Colonic mucosa (tissue), 4 donors: Measurements from ENCODE around the gene PER2. TPM values are rescaled to one million over a fixed set of nuclear protein-coding genes. Genes with fewer than 3 reads are reported as not detected.

ENCODE experiments used
- DNase-seq: peaks from one replicate; pipeline ENCODE4 v3.0.0-alpha.2; 2020
- H3K27ac ChIP-seq: fragments of 200-600 bp; one replicate; pipeline ENCODE4 v1.8.0; 2021
- H3K27me3 ChIP-seq: fragments of 200-600 bp; one replicate; pipeline ENCODE4 v1.8.0; 2021
- H3K36me3 ChIP-seq: fragments of 200-600 bp; one replicate; pipeline ENCODE4 v1.8.0; 2021
- H3K4me1 ChIP-seq: fragments of 200-600 bp; one replicate; pipeline ENCODE4 v1.8.0; 2021; ENCODE audit warnings: mild to moderate bottlenecking
- H3K4me3 ChIP-seq: fragments of 200-600 bp; one replicate; pipeline ENCODE4 v1.8.0; 2021
- H3K9ac ChIP-seq, 2 donors: one replicate each; pipeline ENCODE4 v1.7.0; 2013; ENCODE audit warnings: control low read depth in 2 of 2, low read depth in 2 of 2, low read length in 2 of 2
- H3K9me3 ChIP-seq: fragments of 200-600 bp; one replicate; pipeline ENCODE4 v1.8.0; 2021
- intact Hi-C: fragments of 100-400 bp; cut with DNase I; formaldehyde crosslinking; loops from one replicate; pipeline ENCODE4 v1.14.1; 2022
- total RNA-seq, 2 donors: library from RNA; stranded (reverse); fragmentation: NEBNext Ultra II Directional in 1 of 2; extraction: Animal tissue kit (Norgen Biotek cat#: 25700) in 1 of 2; gene quantifications; one replicate each; pipeline ENCODE4 v1.2.1, GENCODE V29; 2021
- TF ChIP-seq, protein P1 (sequence below): fragments of 200-600 bp; IDR thresholded peaks from one replicate; pipeline ENCODE4 v1.8.0; 2022; ENCODE audit warnings: antibody characterized with exemption, mild to moderate bottlenecking
- donor health status: healthy.
- donor health status: DM: no; HTN: no; CAD: no.
- donor health status: DM: no; HTN: no; CAD: no.

PER2 gene
- total RNA-seq, 2 donors from 2014 or later, result 22.1 to 29.2 TPM

DNA sequence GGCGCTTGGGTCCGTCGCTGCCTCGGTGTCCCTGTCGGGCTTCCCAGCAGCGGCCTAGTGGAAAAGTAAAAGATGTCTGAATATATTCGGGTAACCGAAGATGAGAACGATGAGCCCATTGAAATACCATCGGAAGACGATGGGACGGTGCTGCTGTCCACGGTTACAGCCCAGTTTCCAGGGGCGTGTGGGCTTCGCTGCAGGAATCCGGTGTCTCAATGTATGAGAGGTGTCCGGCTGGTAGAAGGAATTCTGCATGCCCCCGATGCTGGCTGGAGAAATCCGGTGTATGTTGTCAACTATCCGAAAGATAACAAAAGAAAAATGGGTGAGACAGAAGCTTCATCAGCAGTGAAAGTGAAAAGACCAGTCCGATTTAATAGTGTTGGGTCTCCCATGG is 56.6 kb downstream of the PER2 start:
- no peaks in the 10 kb centered on the region for H3K27me3 ChIP-seq
- no peak overlapping the region for H3K4me3 ChIP-seq
- no peak for DNase-seq
- intact Hi-C loops, result no loop called here
- H3K4me1 ChIP-seq, result no peaks in the 10 kb centered on the region
- no peak overlapping the region for H3K9ac ChIP-seq
- no peaks in the 10 kb centered on the region for H3K9me3 ChIP-seq
- no peaks in the 10 kb centered on the region for H3K36me3 ChIP-seq
- no peak overlapping the region for H3K27ac ChIP-seq
- TF ChIP-seq, protein P1, sequence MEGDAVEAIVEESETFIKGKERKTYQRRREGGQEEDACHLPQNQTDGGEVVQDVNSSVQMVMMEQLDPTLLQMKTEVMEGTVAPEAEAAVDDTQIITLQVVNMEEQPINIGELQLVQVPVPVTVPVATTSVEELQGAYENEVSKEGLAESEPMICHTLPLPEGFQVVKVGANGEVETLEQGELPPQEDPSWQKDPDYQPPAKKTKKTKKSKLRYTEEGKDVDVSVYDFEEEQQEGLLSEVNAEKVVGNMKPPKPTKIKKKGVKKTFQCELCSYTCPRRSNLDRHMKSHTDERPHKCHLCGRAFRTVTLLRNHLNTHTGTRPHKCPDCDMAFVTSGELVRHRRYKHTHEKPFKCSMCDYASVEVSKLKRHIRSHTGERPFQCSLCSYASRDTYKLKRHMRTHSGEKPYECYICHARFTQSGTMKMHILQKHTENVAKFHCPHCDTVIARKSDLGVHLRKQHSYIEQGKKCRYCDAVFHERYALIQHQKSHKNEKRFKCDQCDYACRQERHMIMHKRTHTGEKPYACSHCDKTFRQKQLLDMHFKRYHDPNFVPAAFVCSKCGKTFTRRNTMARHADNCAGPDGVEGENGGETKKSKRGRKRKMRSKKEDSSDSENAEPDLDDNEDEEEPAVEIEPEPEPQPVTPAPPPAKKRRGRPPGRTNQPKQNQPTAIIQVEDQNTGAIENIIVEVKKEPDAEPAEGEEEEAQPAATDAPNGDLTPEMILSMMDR, result no peak

DNA sequence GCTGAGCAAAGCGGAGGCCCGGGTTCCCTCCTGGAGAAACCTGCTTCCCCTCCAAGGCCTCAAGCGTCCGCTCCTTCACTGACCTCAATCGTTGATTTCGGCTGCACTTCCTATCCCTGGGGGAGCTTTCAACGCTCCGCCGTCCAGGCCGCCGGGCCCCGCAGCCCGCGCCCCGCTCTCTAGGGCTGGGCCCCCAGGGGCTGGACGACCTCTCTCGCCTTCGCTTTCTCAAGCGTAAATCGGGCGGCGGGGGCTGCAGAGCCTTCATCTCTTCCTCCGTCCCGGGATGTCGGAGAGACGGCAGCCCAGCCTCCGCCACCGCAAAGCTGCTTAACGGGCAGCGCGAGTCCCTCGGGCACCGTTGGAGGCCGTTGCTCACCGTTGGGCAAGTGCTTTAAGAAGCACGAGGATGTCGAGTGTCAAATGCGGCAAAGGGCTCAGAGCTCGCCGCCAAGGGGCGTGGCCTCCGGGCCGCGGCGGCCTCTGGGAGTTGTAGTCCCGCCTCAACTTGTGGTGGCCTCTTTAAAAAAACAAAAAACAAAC is 57.1 kb downstream of the PER2 start:
- Histone ChIP-seq H3K9ac (peak overlapping the region in 1 of 2 donors; percentile 46), H3K27ac (no peak overlapping the region), H3K4me1 (no peaks in the 10 kb centered on the region), H3K36me3 (no peaks in the 10 kb centered on the region), H3K9me3 (no peaks in the 10 kb centered on the region), H3K4me3 (peak overlapping the region; percentile 14), H3K27me3 (no peaks in the 10 kb centered on the region)
- peak; percentile 76 for DNase-seq
- intact Hi-C loops, result no loop called here
- TF ChIP-seq, protein P1, result no peak

DNA sequence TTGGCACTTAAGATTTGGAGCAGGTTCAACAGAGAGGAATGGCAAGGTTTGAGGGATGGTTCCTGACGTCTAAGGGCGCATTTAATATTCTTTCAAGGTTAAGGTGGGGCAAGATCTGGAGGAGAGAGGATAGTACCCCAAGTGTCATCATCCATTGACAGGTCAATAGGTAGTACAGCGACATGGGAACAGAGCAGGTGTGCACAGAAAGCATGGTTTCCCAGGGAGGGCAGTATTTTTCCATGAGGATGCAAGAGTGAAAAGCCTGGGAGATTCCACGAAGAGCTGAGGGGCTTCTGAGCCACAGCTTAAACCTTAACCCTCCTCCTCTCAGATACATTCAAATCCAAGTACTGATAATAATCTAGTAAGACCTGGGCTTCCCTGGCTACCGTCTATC is 57.7 kb downstream of the PER2 start:
- no peak overlapping the region for H3K4me3 ChIP-seq

DNA sequence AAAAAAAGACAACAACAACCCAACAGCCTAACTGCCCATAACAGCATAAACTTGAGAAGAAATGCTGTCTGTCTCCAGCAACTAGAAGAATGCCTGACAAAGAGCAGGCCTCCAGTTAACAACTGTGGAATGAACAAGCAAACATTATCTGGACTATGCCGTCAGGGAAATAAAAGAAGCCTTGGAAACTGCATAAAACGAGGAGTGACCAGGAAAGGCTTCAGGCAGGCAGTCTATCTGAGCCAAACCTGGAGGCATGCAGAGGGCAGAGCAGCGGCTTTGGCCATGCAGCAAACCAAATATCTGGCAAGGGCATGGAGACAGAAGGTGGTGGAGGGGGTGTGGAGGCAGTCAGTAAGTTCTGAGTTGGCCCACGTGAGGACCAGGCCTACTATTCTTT is 59.7 kb downstream of the PER2 start:
- Histone ChIP-seq H3K27me3 (no peaks in the 10 kb centered on the region), H3K36me3 (no peaks in the 10 kb centered on the region), H3K9ac (peak overlapping the region in 1 of 2 donors; percentile 51), H3K9me3 (no peaks in the 10 kb centered on the region), H3K27ac (no peak overlapping the region), H3K4me1 (no peaks in the 10 kb centered on the region), H3K4me3 (no peak overlapping the region)
- no peak for DNase-seq
- TF ChIP-seq, protein P1, result no peak
- intact Hi-C loops, result no loop called here

More for the DNA sequence above, 57.7 kb downstream of the PER2 start:
- TF ChIP-seq, protein P1, result no peak
- intact Hi-C loops, result no loop called here
- H3K4me1 ChIP-seq, result no peaks in the 10 kb centered on the region
- no peaks in the 10 kb centered on the region for H3K27me3 ChIP-seq
- H3K9ac ChIP-seq, result peak overlapping the region in 1 of 2 donors; percentile 12
- H3K27ac ChIP-seq, result no peak overlapping the region
- no peaks in the 10 kb centered on the region for H3K9me3 ChIP-seq
- no peak for DNase-seq
- H3K36me3 ChIP-seq, result no peaks in the 10 kb centered on the region

DNA sequence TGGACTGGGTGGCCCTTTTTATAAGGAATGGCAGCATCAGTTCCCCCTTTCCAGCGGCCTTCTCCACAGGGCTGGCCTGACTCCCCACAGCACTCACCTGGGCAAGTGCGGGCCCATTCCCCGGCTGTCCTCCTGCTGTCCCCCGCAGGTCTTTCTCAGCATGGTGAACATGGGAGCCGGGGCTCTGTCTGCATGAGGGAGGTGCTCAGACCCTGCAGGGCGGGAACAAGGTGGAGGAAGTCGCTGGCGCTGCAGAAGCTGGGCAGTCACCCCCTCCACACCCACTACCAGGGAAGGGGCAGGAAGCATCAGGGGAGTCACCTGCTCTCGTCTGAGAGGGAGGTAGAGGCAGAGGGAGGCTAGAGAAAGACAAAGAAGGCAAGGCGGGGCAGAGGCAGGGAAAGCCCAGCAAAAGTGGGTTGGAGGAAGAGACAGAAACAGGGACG is 60.8 kb downstream of the PER2 start:
- Histone ChIP-seq H3K27ac (no peak overlapping the region), H3K36me3 (no peaks in the 10 kb centered on the region), H3K9me3 (no peaks in the 10 kb centered on the region), H3K27me3 (no peaks in the 10 kb centered on the region), H3K9ac (no peak overlapping the region), H3K4me1 (no peaks in the 10 kb centered on the region), H3K4me3 (no peak overlapping the region)
- TF ChIP-seq, protein P1, result no peak
- DNase-seq, result no peak
- intact Hi-C loops, result no loop called here
